ENCODE data around the gene UBXN11.
"Not testable (repeated sequence)": the region's sequence is repeated elsewhere in the genome, so short reads cannot be mapped to it uniquely, and the experiment has no call there.

The UBXN11 gene

GRCh38 chr1:26315874-26316850 is 9.7 kb upstream of the UBXN11 start:
- no peak for TF ChIP-seq CTCF (IDR thresholded peaks at IDR 0.05; ENCODE audit: low read depth, low read length)
- no peak for DNase-seq (ENCODE audit: extremely low read depth, low read depth)

- TF ChIP-seq CTCF (IDR thresholded peaks at IDR 0.05; ENCODE audit: low read depth, low read length) = no peak
- no peak for DNase-seq (ENCODE audit: extremely low read depth, low read depth)
These were observed 8.1 kb upstream of the UBXN11 start for GRCh38 chr1:26314501-26314900.

- DNase-seq (ENCODE audit: extremely low read depth, low read depth) = not testable (repeated sequence)
These were observed 1.8 kb upstream of the UBXN11 start for GRCh38 chr1:26307966-26308899.

- no peak for TF ChIP-seq CTCF (IDR thresholded peaks at IDR 0.05; ENCODE audit: low read depth, low read length)
- no peak for DNase-seq (ENCODE audit: extremely low read depth, low read depth)
These were observed 936 bp upstream of the UBXN11 start for GRCh38 chr1:26307363-26307781.

GRCh38 chr1:26305667-26306289 is 658 bp downstream of the UBXN11 start:
- DNase-seq (ENCODE audit: extremely low read depth, low read depth) = no peak
- TF ChIP-seq CTCF (IDR thresholded peaks at IDR 0.05; ENCODE audit: low read depth, low read length) = no peak

- DNase-seq (ENCODE audit: extremely low read depth, low read depth) = no peak
- TF ChIP-seq CTCF (IDR thresholded peaks at IDR 0.05; ENCODE audit: low read depth, low read length) = no peak
These were observed 3.6 kb downstream of the UBXN11 start for GRCh38 chr1:26302733-26303405.
